Liver (tissue), 9 donors: ENCODE results near the gene ZFP3. TPM values are rescaled to one million over a fixed set of nuclear protein-coding genes. Genes with fewer than 3 reads are reported as not detected.
A peak's percentile ranks its signal among the peaks of the same experiment; 100 is the strongest.

ENCODE experiments used
- DNase-seq: peaks from one replicate; pipeline ENCODE4 v3.0.0-alpha.2; 2017; ENCODE audit warnings: low spot score
- H3K27ac ChIP-seq, 2 donors: one replicate each; pipeline ENCODE4 v1.7.0; 2013; ENCODE audit warnings: inconsistent platforms in 2 of 2, low read length in 2 of 2, control low read depth in 1 of 2, low read depth in 1 of 2, mild to moderate bottlenecking in 1 of 2
- H3K27me3 ChIP-seq, 4 donors: one replicate each; pipeline versions ENCODE4 v1.6.1 to v1.7.0; 2013; ENCODE audit warnings: low read length in 3 of 4, inconsistent platforms in 1 of 4, mild to moderate bottlenecking in 1 of 4, moderate library complexity in 1 of 4; ENCODE audit not compliant: control insufficient read depth in 4 of 4, insufficient read depth in 4 of 4
- H3K36me3 ChIP-seq, 4 donors: one replicate each; pipeline versions ENCODE4 v1.6.1 to v1.7.0; 2013; ENCODE audit warnings: low read length in 3 of 4, mild to moderate bottlenecking in 3 of 4, low read depth in 1 of 4, moderate library complexity in 1 of 4; ENCODE audit not compliant: control insufficient read depth in 4 of 4, insufficient read depth in 3 of 4
- H3K4me1 ChIP-seq, 4 donors: one replicate each; pipeline versions ENCODE4 v1.6.1 to v1.7.0; 2013; ENCODE audit warnings: low read length in 3 of 4, mild to moderate bottlenecking in 3 of 4, moderate library complexity in 1 of 4; ENCODE audit not compliant: control insufficient read depth in 4 of 4, insufficient read depth in 4 of 4
- H3K4me3 ChIP-seq, 3 donors: one replicate each; pipeline versions ENCODE4 v1.6.1 to v1.7.0; 2013; ENCODE audit warnings: low read length in 3 of 3, control low read depth in 1 of 3, low read depth in 1 of 3, mild to moderate bottlenecking in 1 of 3
- H3K9ac ChIP-seq, 2 donors: one replicate each; pipeline ENCODE4 v1.7.0; 2013; ENCODE audit warnings: low read length in 2 of 2, mild to moderate bottlenecking in 2 of 2, moderate library complexity in 2 of 2, control low read depth in 1 of 2, low read depth in 1 of 2
- H3K9me3 ChIP-seq, 4 donors: one replicate each; pipeline versions ENCODE4 v1.6.1 to v1.7.0; 2013; ENCODE audit warnings: low read length in 3 of 4; ENCODE audit not compliant: control insufficient read depth in 4 of 4
- FOXA1 ChIP-seq: IDR thresholded peaks from 2 replicates; pipeline ENCODE4 v1.6.1; 2016; ENCODE audit warnings: antibody characterized with exemption
- FOXA2 ChIP-seq: IDR thresholded peaks from 2 replicates; pipeline ENCODE4 v1.6.1; 2016; ENCODE audit warnings: antibody characterized with exemption
- HNF4G ChIP-seq: IDR thresholded peaks from 2 replicates; pipeline ENCODE4 v1.6.1; 2016; ENCODE audit warnings: antibody characterized with exemption
- NR2F2 ChIP-seq: IDR thresholded peaks from 2 replicates; pipeline ENCODE4 v1.6.1; 2016; ENCODE audit warnings: antibody characterized with exemption
- REST ChIP-seq: IDR thresholded peaks from 2 replicates; pipeline ENCODE4 v1.6.1; 2016; ENCODE audit warnings: antibody characterized with exemption, mild to moderate bottlenecking
- RXRA ChIP-seq, 2 donors: IDR thresholded peaks; 2 replicates each; pipeline ENCODE4 v1.6.1; 2017 to 2018; ENCODE audit warnings: antibody characterized with exemption in 2 of 2, mild to moderate bottlenecking in 1 of 2
- WGBS: extraction: QIAGEN DNeasy Blood & Tissue Kit; methylation state at CpG from one replicate; pipeline ENCODE4 v1.1.7; 2013; 5-methylcytosine and 5-hydroxymethylcytosine counted together
- polyA plus RNA-seq, 2 donors: library from polyadenylated mRNA; stranded (reverse) in 1 of 2; unstranded in 1 of 2; fragments of 200-250 nt in 1 of 2; fragments of >200 nt in 1 of 2; fragmentation: Nextera tagmentation in 1 of 2; extraction: Ambion mirVana in 1 of 2; gene quantifications; one replicate each; pipeline versions ENCODE4 v1.2.1 to v1.2.3, GENCODE V29; 2013 to 2015
- total RNA-seq, 2 donors: library from RNA; depleted of rRNA; stranded (reverse); fragments of >200 nt; gene quantifications; one replicate each; pipeline ENCODE4 v1.2.3, GENCODE V29; 2014
- donor health status: healthy.
- donor health status: healthy.
- donor health status: healthy.
- donor health status: healthy.
- donor health status: healthy.

Gene ZFP3
- total and polyA plus RNA-seq, 4 donors = 0.46 to 1.6 (median 1.1) TPM

GRCh38 chr17:5044630-5045029, 33.6 kb upstream of the ZFP3 start:
- H3K4me3 ChIP-seq = no peak overlapping the region
- H3K27ac ChIP-seq = no peak overlapping the region
- H3K36me3 ChIP-seq = no peaks in the 10 kb centered on the region
- TF ChIP-seq FOXA2 = no peak
- 93% methylated on average over 5 of the region's 5 CpGs for WGBS
- H3K9me3 ChIP-seq = no peaks in the 10 kb centered on the region
- H3K27me3 ChIP-seq = no peaks in the 10 kb centered on the region
- no peaks in the 10 kb centered on the region for H3K4me1 ChIP-seq
- no peak for DNase-seq
- no peak overlapping the region for H3K9ac ChIP-seq

GRCh38 chr17:5045496-5045895, 32.8 kb upstream of the ZFP3 start:
- Histone ChIP-seq H3K27ac (no peak overlapping the region), H3K9me3 (no peaks in the 10 kb centered on the region), H3K27me3 (no peaks in the 10 kb centered on the region), H3K4me1 (no peaks in the 10 kb centered on the region), H3K4me3 (no peak overlapping the region), H3K9ac (no peak overlapping the region), H3K36me3 (no peaks in the 10 kb centered on the region)
- TF ChIP-seq RXRA (IDR thresholded peaks at IDR 0.05) = no peak
- 82% methylated on average over 6 of the region's 6 CpGs for WGBS
- DNase-seq = no peak

GRCh38 chr17:5047446-5047845, 30.8 kb upstream of the ZFP3 start:
- H3K27me3 ChIP-seq = no peaks in the 10 kb centered on the region
- H3K36me3 ChIP-seq = no peaks in the 10 kb centered on the region
- WGBS = 59% methylated on average over 2 of the region's 2 CpGs
- TF ChIP-seq HNF4G (no peak), REST (no peak)
- no peaks in the 10 kb centered on the region for H3K9me3 ChIP-seq
- no peak overlapping the region for H3K27ac ChIP-seq
- H3K9ac ChIP-seq = no peak overlapping the region
- no peak overlapping the region for H3K4me3 ChIP-seq
- H3K4me1 ChIP-seq = no peaks in the 10 kb centered on the region
- no peak for DNase-seq

- Histone ChIP-seq H3K4me1 (no peaks in the 10 kb centered on the region), H3K36me3 (no peaks in the 10 kb centered on the region), H3K9me3 (no peaks in the 10 kb centered on the region), H3K4me3 (no peak overlapping the region), H3K27me3 (no peaks in the 10 kb centered on the region), H3K9ac (no peak overlapping the region), H3K27ac (peak overlapping the region; percentile 25 to 27)
- TF ChIP-seq REST (peak; percentile 59), NR2F2 (peak; percentile 8), FOXA1 (no peak)
- no peak for DNase-seq
- 79% methylated on average over 5 of the region's 5 CpGs for WGBS
Measured at GRCh38 chr17:5049314-5049841, 28.9 kb upstream of the ZFP3 start.
